HG03175 (cell line): Measurements from ENCODE around the gene TNNI3K.

Experiments
- ATAC-seq: cut with Tn5 transposase; IDR thresholded peaks from one replicate; pipeline ENCODE4 v1.9.1; 2021; ENCODE audit warnings: mild to moderate bottlenecking, moderate library complexity; ENCODE audit not compliant: unreplicated experiment

The TNNI3K gene

DNA sequence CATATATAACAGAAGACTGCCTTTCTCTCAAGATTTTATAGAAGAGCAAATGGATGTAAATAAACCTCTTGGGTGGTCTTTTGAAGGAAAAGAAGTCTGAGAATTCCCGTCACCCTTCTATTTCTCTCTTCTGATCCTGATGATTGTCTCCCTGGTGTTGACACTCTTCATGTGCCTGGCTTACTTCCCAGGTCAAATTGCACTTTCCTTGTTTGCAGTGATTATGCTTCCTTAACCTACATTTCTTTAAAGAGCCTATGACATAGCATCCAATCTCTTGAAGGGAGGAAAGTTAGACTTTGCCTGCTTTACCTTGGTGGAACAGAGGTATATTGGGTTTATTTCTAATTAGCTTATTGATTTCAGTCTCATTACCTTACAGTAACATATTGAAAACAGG lies 197.1 kb downstream of the TNNI3K start:
- ATAC-seq, result no peak

DNA sequence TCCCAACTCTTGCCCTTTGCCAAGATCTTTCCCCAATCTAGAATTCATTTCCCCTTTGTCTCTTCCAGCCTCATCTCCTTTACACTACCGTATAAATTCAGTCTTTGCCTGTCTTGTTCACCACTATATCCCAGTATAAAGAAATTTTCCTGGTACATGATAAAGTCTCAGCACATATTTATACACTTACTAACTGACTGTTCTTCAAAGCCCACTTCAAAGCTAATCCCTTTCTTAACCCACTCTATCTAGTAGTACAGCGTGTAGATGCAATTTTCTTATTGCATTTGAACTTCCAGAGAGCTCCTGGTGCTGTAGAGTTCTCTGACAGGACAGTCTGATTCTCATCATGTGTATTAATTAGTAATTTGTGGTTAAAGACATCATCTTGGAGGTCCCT lies 199.1 kb downstream of the TNNI3K start:
- ATAC-seq, result no peak

DNA sequence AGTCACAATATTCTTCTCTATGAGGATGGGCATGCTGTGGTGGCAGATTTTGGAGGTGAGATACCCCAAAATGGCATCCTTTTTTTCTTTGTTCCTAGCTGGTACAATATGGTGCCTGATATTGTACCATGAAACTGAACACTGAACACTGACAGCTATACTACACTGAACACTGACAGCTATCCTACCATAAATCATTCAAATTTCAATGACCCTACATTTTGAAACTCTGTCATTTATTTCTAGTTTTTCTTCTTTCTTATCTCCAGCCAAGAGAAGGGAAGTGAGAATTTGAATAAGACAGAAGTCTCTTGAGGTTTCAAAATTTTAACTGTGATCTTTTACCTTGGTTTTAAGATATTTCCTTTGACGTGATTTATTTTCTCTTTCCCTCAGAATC lies 200.9 kb downstream of the TNNI3K start:
- ATAC-seq, result peak; percentile 35

DNA sequence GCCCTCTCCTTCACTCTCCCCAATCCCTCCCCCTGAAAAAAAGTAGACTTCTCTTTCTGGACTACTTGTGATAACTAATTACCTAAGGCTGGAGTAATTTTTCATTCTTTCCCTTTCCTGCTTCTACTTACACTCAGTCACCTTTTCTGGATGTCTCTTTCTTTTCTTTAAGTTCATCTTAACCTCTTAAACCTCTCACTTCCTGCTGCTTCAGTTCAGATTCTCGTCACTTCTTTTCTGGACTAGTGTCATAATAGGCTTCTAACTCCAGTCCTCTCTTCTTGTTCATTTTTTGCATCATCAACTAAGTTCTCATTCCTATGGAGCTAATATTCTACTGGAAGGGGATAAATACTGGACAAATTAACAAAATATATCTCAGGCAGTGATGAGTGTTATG lies 201.8 kb downstream of the TNNI3K start:
- no peak for ATAC-seq

DNA sequence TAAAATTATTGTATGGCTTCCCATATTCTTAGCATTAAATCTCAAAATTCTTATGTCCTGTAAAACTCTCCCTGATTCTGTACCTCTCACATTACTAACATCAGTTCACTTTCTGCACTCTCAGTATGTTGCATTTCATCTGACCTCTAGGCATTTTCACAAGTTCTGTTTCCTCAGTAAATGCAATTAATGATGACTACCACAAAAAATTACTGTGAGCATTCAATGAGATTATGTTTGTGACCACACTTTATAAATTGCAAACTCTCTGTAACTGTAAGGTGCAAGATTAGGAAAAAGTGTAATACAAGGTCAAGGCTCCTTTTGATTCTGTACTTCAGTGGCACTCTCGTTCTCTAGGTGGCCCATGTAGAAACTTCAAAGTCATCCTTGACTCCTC lies 216.8 kb downstream of the TNNI3K start:
- ATAC-seq, result no peak

DNA sequence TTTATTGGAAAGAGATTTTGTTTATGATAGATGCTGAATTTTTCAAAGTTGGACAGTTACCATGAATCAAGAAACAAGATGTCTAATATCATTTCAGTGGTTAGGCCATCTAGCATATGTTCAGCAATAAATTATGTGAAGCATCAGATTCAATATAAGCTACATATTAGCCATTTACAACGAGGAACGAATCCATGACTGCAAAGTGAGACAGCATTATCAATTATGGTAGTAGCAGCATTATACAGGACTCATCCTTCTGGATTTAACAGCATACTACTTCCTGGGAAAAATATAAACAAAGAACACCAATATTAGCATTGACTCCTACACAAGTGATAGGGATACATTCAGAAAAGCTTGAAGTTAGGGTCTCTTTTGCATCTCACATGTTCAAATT lies 218.1 kb downstream of the TNNI3K start:
- ATAC-seq, result no peak

DNA sequence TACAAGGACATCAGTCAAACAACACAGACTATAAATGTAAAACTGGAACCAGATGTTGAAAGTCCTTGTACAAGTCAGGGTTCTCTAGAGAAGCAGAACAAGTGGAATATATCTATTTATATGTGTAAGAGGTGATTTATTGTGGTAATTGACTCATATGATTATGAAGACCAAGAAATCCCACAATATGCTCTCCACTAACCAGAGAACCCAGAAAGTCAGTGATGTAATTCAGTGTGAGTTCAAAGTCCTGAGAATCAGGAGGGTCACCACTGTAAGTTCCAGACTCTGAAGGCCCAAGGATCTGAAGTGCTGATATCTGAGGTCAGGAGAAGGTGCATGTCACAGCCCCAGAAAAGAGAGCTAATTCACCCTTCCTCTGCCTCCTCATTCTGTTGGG lies 220.2 kb downstream of the TNNI3K start:
- no peak for ATAC-seq

DNA sequence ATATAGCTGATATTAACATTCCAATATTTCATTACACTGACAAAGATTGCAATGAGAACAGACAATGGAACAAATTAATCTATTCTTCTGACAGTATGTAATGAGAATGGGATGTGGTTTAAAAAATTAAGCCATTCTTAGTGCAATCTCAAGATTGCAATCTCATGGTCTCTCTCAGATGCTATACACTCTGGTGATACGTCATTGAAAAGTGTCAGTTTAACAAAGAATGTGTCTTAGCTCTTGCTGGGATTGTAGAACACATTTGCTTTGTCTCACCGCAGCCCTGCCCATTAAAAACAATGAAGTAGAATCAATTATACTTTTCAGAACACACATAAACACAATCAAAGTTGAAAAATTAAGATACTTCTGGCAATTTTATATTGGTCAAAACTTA lies 222.1 kb downstream of the TNNI3K start:
- ATAC-seq, result no peak

DNA sequence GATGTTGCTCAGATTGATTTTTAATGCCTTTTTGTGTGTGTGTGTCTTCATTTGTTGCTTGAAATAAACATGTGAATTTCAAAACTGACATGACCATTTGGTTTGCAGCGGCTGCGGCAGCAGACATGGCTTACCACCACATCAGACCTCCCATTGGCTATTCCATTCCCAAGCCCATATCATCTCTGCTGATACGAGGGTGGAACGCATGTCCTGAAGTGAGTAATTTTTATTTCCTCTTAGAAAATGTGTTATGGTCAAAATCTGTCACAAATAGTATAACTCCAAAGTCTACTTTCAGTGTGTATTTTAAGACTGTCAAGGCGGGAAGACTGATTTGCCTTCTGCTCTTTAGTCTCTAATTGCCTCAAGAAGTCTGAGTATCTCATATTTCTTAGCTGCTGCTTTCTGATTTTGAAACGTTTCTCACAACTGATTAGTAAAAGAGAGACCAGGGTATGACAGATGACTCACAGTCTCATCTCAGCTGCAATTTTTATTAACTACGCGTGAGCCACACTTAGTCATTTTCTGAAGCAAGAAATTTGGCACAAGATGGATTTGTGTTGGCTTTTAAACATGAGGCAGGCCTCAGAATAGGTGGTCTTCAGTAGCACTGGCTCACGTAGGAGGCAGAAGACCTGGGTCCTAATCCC lies 228.3 kb downstream of the TNNI3K start:
- ATAC-seq, result peak; percentile 81

DNA sequence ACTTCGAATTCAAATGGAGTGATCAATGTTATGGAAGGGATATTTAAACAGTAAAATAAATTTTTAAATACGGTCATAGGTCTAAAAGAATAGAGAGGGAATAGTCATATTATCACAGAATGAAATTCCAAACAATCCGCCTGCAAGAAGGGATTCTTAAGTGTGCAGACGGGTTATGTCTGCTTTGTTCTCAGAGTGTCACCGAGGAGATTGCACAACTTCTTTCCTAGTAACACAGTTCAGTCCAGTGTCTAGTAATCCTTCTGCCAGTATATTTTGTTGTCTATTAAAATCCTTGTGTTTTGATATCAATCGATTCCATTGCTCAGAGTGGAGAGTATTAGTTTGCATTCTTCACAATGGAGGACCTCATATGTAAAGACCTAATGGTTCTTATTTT lies 228.8 kb downstream of the TNNI3K start:
- ATAC-seq, result no peak

DNA sequence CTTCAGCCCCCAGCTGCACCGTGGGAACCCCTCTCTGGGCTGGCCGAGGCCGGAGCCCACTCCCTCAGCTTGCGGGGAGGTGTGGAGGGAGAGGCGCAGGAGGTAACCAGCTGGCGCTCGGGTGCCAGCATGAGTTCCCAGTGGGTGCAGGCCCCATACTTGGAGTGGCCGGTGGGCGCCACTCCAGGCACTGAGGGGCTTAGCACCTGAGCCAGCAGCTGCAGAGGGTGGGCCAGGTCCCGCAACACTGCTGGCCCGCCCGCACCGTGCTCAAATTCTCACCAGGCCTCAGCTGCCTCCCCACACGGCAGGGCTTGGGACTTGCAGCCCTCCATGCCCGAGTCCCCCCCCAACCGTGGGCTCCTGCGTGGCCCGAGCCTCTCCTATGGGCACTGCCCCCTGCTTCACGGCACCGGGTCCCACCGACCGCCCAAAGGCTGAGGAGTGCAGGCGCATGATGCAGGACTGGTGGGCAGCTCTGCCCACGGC lies 230.1 kb downstream of the TNNI3K start:
- ATAC-seq, result no peak

DNA sequence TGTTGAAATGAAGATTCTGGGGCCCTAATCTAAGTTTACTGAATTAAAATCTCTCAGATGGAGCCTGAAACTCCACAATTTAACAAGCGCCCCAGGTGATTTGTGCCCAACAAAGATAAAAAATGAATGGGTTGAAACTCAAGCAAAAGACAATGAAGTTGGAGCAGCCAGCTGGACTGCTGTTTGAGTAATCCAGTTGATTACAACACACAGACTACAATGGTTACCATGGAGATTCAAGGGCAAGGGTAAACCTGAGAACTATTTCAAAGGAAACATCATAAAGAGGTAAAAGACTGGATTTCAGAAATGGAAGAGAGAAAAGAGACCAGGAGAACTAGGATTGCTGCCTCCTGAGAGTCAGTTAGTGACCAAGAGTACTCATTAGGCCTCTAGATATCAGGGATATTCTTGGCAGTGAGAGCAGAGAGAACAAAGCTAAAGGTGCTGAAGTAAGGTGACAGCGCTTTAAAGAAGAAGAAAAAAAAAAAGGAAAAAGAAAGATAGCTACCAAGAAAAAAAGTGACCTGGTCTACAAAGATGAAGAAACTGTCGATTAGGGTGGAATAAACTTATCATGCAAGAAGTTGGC lies 232.7 kb downstream of the TNNI3K start:
- no peak for ATAC-seq

DNA sequence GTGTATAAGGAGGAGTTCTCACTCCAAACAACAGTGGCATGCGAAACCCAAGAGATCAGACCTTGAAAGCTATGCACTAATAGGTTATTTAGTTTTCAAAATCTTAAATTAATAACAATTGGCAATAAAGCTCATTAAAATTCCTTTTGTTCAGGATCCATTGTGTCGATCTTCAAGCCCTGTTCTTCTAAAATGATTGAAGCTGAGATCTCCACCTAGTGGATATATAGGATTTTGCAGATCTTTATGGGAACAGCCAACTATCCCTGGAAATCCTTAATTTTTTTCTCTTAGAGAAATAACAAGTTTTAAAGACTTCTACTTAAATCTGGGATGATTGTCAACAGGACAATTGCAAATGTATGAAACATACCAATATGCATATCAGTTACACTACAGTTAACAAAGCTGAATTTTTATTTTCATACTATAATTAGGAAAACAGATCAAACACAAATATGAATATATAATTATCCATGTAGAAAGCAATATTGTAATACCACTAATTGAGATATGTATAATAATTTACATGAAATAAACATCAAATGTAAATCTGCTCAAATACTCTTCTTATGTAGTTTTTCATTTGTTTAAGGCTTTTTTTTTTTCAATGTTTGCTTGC lies 233.9 kb downstream of the TNNI3K start:
- ATAC-seq, result peak; percentile 60

DNA sequence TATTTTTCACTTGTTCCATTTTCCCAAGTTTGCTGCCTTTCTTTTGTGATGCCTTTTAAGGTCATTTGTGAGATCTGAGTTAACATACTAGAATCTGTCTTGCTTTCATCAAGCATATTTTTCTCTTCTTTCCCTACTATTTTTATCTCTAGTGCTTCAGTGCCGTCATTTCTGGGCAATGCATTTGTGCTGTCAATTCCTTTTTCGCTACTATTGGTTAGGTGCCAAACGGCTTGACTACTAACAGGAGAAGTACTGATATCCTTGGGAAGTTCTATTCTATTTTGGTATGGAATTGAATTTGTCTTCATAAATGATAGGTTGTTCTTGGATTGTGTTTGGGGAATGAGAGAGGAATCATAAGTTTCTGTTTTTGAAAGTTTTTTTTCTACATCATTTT lies 235.1 kb downstream of the TNNI3K start:
- ATAC-seq, result no peak

DNA sequence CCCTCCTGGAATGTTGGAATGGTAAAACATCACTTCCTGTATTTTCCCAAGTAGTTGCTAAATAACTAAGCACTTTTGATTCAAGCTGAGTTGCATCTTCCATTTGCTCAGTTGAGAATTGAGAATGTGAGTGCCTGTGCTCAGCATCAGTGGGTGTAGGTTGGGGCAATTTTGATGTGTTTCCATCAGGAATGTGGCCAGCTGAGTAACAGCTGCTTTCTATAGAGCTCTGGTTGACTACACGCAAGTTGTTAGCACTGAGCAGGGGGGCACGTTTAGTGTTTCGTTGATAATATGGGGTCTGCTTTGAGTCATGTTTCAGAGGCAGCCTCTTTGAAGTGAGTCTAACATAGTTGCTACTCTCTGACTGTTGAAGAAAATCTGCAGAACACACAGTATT lies 235.7 kb downstream of the TNNI3K start:
- no peak for ATAC-seq

DNA sequence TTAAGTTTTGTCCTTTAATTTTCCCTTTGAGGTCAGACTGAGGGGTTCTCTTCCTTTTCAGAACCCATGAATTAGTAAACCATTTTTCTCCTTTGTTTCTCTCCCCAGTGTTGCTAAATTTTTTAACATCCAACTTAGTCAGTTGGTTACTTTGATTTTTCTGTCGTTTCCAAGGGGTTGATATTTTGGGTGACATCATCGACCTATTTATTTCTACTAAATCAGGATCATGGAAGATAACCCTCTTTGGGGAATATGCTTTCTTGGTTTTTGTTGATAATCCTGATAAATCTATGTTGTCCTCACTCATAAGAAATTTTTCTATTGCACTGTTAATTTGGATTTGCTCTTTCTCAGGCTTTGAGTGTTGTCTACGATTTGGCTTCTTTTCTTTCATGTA lies 236.3 kb downstream of the TNNI3K start:
- no peak for ATAC-seq

DNA sequence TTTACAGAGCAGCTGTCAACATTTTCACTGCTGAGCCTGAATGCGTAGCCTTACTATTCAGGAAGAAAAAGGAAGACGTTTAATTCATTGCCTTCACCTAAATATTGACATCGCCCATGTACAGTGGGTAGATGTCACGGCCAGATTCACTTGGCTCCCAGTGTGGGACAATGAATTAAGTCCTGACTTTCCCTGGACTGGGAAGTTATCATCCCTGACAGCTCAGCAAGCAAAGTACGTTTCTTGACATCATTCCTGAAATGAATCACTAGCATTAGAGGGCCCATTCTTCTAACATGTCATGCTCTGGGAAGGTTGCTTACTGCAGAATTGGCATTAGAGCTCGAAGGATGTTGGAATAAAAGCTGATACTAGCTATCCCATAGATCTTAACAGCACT lies 239.4 kb downstream of the TNNI3K start:
- ATAC-seq, result no peak

DNA sequence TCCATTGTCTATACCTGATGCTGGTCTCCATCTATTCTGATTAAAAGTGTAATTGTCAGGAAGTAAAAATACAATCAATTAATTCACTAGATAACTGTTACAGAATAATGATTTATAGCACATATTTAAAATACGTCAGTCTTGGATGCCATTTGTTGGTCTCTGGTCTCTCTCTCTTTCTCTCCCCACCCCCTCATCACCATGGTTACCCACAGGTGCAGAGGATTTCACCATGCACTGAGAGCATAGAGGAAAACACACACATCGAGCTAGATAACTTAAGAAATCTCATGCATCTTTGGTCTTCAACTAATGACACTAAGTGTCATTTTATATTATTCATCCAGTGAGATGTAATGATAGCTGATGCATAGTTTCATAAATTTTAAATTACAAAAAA lies 243.8 kb downstream of the TNNI3K start:
- ATAC-seq, result no peak

DNA sequence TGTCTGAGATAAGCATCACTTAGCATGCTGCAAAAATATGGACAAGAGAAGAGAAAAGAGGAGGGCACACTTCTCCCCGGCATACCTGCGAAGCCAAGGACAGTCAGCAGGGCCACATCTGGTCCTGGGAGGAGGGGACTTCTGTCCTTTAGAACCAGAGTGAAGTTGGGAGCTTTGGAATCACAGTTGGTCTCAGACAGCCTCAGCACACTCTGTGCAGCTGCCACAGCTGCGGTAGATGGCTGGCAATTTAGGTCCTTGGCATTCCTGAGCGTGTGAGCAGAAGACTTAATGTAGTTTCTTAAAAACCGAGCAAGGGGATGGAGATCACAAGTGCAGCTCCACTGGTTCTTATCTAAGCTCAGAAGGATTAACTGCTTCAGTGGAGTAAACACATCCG lies 244.9 kb downstream of the TNNI3K start:
- no peak for ATAC-seq

DNA sequence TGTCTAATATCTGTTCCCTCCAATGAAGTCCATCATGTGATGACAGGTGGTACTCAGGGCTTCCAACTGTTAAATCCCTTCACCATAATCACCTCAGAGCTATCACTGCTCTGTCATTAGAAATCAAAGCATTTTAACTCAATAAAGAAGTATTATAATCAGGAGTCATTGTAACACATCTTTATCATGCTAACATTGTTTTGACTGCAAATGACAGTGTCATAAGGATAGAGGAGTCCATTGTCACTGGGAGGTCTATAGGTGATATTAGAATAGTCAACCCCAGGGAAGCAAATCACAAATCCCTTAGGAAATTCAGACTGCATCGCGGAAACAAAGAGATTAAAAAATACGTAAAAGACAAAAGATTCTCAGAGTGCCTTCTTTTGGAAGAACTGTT lies 246.4 kb downstream of the TNNI3K start:
- ATAC-seq, result no peak

DNA sequence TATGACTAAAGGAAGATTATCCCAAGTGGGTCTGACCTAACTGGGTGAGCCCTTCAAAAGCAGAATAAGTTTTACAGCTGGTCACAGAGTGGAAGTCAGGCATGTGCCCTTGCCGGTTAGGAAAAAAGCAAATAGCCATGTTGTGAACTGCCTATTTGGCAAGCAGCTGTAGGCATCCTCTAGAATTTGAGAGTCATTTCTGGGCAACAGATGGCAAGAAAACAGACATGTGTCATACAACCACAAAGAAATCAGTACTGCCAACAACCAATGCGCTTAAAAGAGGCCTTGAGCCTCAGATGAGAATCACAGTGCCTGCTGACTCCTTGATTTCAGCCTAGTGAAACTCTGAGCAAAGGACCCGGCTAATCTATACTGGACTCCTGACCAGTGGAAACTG lies 250.4 kb downstream of the TNNI3K start:
- no peak for ATAC-seq

DNA sequence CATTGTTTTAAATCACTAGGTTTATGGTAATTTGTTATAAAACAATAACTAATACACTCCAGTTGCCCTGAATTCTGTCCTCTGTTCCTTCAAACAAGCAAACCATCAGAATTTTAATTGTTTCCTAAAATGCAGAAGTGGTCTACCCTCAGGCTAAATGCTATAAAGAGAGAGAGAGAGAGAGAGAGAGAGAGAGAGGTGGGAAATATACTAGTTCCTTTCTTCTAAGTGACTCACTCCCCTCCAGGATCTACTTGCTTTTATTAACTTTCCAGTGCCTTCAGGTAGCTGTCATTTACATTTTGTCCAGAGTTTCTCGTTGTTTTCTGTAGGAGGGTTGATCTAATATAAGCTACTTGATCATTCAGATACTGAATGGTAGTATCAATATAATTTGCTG lies 250.8 kb downstream of the TNNI3K start:
- ATAC-seq, result no peak

DNA sequence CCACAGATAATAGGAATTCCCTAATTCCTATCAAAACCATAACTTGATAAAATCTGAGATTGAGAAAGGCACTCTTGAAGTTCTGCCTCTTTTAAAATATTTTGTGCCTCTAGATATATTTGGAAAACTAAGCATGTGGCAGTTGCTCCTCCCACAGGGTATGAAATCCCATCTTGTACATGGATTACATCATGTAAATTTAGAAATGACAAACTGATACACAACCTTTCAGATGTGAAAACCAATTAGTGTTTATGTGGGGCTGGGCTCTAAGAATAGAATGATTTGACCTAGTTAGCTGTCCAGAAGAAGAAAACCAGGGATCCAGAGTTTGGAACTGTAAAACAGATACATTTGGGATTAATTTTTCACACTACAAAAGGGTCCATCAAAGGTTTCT lies 261.5 kb downstream of the TNNI3K start:
- no peak for ATAC-seq
